ENCODE results near the gene KIAA1671. TPM values are rescaled to one million over a fixed set of nuclear protein-coding genes. Genes with fewer than 3 reads are reported as not detected.

KIAA1671 gene
- total and polyA plus RNA-seq, 2 of the 13 experiments (the other 11 are each of a cell fraction or from before 2014, with no cell fraction given) = 13.5 to 13.6 TPM

- 0 out of 2 replicates have a peak, but pooled peaks have one; percentile 1 for TF ChIP-seq HBP1 (CRISPR knock-in tag; IDR thresholded peaks at IDR 0.05; ENCODE audit: low read depth)
- peak; percentile 32 for TF ChIP-seq HNRNPLL (IDR thresholded peaks at IDR 0.05; ENCODE audit: low read depth, low read length, poor library complexity, severe bottlenecking)
- TF ChIP-seq ZNF264 (CRISPR knock-in tag; IDR thresholded peaks at IDR 0.05) = no peak
- TF ChIP-seq RARG (CRISPR knock-in tag; IDR thresholded peaks at IDR 0.05; ENCODE audit: low read depth) = no peak
- no peak for TF ChIP-seq SP5 (CRISPR knock-in tag; IDR thresholded peaks at IDR 0.05; ENCODE audit: borderline replicate concordance, low read depth)
- TF ChIP-seq AGO1 (IDR thresholded peaks at IDR 0.05; ENCODE audit: low read depth, low read length, poor library complexity, severe bottlenecking) = peak; percentile 21
- TF ChIP-seq HMGXB4 (CRISPR knock-in tag; IDR thresholded peaks at IDR 0.05; ENCODE audit: borderline replicate concordance in 1 of 2, low read depth in 1 of 2) = no peak
- no peak for TF ChIP-seq E2F1 (CRISPR knock-in tag; IDR thresholded peaks at IDR 0.05)
- TF ChIP-seq ZBTB7B (CRISPR knock-in tag; IDR thresholded peaks at IDR 0.05) = peak; percentile 4; the same call in 1 of the 2 replicates
- no peak for TF ChIP-seq ATF3 (CRISPR knock-in tag; IDR thresholded peaks at IDR 0.05)
- TF ChIP-seq HOXA3 (CRISPR knock-in tag; IDR thresholded peaks at IDR 0.05) = no peak; the same call in 1 of the 2 replicates
- no peak for TF ChIP-seq KLF11 (CRISPR knock-in tag; IDR thresholded peaks at IDR 0.05)
- TF ChIP-seq RBM22 (optimal IDR thresholded peaks at IDR 0.05; ENCODE audit: low read length) = peak; percentile 46
- TF ChIP-seq ZNF354B (CRISPR knock-in tag; IDR thresholded peaks at IDR 0.05) = no peak
- no peak for TF ChIP-seq CCDC6 (CRISPR knock-in tag; IDR thresholded peaks at IDR 0.05)
- TF ChIP-seq ZNF766 (CRISPR knock-in tag; IDR thresholded peaks at IDR 0.05; ENCODE audit: borderline replicate concordance) = no peak
- 0 out of 2 replicates have a peak, but pooled peaks have one; percentile 40 for TF ChIP-seq HES4 (CRISPR knock-in tag; IDR thresholded peaks at IDR 0.05; ENCODE audit: borderline replicate concordance)
- TF ChIP-seq TP53 (CRISPR knock-in tag; conservative IDR thresholded peaks at IDR 0.05) = no peak
- 0 out of 2 replicates have a peak, but pooled peaks have one; percentile 18 for TF ChIP-seq NR2F6 (IDR thresholded peaks at IDR 0.05)
- no peak for TF ChIP-seq NR2F6 (CRISPR knock-in tag; IDR thresholded peaks at IDR 0.05)
- TF ChIP-seq FOXP4 (CRISPR knock-in tag; IDR thresholded peaks at IDR 0.05) = no peak
- no peak for TF ChIP-seq ZNF816 (CRISPR knock-in tag; IDR thresholded peaks at IDR 0.05; ENCODE audit: borderline replicate concordance)
- 0 out of 2 replicates have a peak, but pooled peaks have one; percentile 16 for TF ChIP-seq MYC (CRISPR knock-in tag; IDR thresholded peaks at IDR 0.05; ENCODE audit: borderline replicate concordance)
Observed at GRCh38 chr22:25111579-25112517, 159.3 kb downstream of the KIAA1671 start (continued).
